G401.6 (cell line): ENCODE measurements around the gene HOXC11.
A peak's percentile ranks its signal among the peaks of the same experiment; 100 is the strongest.

Experiments used
- FAIRE-seq: peaks from 2 replicates; lab custom pipeline; 2012; peaks lifted over from hg19 to GRCh38; lab: Jason Lieb, UNC

The HOXC11 gene

DNA sequence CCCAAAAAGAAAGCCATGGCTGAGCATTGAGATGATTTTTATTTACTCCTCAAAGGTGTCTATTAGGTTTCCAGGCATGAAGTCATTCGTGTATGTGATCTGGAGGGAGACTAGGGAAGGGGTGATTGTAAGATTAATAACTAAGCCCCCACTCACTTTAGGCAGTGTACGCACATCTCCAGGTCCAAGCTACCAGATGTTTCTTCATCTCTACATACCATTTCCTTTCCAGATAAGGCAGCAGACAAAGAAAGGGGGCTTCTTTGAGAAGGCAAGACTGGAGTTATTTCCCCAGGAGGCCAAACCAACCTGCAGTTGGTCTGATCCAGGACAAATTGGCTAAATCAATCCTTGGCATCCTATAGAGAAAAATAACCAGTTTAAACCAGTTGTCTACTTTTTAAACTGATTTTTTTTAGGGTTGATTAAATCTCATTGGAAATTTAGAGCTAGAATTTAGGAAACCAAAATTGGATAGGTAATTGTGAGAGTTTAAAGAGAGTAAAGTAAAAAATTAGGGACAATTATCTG is 30.4 kb upstream of the HOXC11 start:
- peak; percentile 84 for FAIRE-seq

DNA sequence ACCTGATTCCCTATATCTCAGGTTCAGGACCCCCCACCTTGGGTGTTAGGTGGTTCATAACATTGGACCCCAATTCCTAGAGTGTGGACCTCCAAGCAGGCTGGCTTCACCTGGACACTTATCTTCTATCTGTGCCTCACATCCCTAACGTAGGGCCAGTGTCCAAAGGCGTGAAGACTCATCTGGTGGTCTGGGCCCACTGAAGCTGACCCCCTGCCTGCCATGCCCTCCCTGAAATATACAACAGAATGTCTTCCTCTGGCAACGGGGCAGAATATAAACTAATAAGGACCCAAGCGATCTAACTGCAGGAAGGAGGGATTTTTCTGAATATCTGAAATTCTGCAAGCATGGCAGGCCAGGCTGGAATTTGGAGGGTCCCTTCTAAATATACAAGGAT is 28.7 kb upstream of the HOXC11 start:
- no peak for FAIRE-seq

DNA sequence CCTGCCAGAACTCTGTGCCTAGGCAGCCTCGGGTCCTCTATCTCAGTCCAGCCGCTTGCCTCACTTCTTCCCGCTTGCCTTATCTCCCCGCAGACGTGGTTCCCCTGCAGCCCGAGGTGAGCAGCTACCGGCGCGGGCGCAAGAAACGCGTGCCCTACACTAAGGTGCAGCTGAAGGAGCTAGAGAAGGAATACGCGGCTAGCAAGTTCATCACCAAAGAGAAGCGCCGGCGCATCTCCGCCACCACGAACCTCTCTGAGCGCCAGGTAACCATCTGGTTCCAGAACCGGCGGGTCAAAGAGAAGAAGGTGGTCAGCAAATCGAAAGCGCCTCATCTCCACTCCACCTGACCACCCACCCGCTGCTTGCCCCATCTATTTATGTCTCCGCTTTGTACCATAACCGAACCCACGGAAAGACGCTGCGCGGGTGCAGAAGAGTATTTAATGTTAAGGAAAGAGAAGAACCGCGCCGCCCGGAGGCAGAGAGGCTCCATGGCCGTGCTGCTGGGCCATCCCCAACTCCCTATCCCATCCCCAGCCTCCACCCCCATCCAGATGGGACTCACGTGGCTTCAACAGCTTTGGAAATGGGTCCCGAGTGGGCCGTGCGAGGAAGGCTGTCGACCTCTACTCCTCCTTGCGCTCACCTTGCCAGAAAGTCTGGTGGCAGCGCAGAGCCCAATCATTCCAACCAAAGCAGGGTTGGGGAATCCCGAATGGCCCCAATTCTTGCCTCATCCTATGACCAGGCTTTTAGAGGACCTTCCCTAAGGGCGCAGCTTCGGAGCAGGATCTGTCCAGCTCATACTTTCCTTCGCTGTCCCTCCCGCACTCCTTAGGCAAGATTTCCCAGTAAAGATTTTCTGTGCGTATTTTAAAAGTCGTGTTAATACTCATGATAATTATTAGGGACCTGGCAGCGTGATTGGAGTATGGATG is 27.7 kb upstream of the HOXC11 start:
- FAIRE-seq = no peak

DNA sequence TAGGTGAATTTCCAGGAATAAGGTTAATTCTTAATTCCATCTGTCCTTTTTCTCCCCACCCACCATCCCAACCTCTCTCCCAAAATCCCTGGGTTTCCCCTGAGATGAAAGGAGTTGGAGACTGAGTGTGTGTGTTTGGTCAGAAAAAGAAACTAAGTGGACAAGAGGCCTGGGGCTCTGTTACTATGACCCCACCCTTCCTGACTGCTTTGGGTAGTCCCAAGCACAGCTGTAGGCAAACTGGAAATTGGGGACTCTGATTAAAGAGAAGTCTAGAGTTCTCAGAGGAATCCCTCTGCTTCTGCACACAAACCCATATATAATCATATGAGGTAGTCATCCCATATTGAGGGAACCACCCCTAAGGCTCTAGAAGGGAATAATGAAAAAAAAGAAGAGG is 25.2 kb upstream of the HOXC11 start:
- no peak for FAIRE-seq

DNA sequence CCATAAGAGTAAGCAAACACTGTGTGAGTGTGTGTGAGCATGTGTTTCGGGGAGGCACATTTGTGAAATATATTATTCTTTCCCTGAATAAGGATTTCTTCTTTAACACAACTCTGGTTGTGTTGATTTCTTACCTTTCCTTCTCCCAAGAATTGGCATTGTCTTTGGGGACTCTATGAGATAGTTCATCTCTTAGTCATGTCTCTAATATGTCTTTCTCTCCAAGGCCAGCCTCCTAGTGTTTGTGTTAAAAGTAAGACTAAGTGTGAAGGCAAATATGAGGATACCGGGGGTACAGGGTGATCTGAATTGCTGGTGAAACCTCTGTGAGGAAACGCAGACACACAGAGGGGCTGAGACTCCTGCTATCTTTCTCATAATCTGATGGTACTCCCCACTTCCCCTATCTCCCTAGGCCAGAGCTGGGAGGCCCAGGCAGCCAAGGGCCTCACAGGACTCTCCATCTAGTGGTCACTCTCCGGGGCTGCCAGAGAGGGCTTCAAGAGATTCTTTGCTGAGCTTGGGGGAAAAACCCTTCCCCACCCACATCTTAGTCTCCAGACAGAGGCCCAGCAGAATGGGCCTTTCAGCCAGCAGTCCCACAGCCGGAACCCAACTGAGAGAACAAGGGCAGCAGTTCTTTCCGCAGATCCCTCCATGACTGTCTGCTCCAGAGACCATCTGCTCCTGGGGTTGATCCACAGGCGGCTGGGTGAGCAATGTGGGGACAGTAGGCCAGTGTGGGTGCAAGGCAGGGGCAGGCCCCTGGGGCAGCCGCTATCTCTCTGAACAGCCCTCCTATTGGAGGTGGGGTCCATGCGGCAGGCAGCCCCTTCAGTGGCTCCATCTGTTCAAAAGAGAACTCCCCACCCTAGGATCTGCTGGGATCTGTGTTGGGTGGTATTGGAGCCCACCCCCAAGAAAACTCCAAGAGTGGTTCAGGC is 24.0 kb upstream of the HOXC11 start:
- FAIRE-seq = peak; percentile 11

DNA sequence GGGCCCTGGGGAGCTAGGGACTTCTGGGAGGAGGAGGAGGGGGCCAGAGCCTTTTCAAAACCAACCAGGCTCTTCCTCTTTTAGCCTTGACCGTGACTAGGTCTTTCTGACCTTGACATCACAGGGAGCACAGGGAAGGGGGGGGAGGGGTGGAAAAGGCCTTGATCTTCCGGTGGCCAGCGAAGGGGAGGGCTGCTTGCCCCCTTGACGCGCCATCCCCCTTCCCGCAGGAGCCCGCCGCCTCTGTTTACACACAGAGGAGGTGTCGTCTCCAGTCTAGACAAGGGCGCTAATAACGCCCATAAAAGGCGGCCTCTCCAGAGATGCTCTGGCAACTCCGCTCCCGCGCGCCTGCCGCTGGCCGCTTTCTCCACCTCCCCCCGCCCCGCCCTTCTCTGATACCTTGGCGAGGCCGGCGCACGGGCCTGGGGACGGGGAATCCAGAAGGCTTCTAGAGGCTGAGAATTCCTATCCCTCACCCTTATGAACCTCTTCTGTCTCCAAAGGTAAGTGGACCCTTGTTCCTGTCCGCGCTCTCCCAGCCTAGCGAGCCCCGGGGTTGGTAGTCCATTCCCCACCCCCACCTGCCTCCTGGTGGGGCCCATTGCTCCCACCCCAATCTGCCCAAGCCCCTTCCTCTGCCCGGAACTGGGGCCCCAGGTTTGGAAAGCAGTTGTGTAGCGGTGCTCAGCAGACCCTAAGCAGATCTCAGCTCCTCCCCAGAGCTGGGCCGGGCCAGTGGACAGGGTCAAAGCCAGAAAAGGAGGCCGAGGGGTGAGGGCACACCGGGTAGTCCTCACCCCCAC is 23.1 kb upstream of the HOXC11 start:
- no peak for FAIRE-seq

DNA sequence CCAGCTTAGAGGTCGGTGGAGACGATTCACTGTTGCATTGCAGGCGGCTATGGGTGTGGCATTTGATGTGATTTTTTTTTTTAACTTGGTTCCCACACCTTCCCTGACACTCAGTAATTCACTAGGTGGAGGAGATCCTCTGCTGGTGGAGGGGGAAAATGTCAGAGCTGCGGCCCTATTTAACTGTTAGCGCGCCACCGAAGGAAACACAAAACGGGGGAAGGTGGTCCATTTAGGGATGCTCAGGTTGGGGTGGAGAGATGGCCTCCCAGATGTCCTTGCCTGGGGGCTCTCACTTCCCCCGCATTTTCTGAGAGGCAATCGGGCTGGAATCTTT is 22.5 kb upstream of the HOXC11 start:
- FAIRE-seq = no peak

DNA sequence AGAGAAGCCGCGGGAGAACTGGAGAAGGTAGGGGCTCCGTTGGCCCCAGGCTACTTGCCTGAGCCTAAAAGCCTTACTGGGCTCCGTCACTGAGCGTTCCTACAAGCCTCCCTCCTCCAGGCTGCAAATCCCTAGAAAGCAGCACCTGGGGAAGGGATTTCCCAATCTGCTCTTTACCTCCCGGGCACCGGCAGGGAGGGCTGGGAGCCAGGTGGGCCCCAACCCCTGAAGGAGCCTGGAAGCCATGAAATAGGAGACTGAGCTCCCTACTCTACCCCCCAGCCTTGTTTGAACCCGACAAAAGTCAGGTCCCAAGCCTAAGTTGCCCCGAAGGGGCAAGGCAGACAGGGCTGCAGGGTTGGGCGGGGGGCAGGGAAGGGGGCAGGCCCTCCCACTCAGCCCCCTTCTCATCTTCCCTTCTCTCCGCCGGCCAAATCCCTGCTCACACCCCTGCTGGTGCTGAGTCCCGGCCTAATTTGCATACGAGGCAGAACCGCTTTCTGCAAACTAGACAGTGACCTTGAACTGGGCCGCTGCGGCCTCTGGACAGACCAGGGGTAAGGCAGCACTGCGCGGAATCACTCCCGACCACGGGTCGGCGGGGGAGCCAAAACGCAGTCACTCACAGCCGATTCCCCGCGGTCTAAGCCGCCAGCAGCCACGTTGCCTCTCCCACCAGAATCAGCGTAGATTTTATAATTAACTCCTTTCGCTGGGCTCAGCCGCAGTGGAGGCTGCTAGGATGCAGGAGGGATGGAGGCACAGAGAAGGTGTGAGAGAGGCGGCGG is 21.9 kb upstream of the HOXC11 start:
- no peak for FAIRE-seq

DNA sequence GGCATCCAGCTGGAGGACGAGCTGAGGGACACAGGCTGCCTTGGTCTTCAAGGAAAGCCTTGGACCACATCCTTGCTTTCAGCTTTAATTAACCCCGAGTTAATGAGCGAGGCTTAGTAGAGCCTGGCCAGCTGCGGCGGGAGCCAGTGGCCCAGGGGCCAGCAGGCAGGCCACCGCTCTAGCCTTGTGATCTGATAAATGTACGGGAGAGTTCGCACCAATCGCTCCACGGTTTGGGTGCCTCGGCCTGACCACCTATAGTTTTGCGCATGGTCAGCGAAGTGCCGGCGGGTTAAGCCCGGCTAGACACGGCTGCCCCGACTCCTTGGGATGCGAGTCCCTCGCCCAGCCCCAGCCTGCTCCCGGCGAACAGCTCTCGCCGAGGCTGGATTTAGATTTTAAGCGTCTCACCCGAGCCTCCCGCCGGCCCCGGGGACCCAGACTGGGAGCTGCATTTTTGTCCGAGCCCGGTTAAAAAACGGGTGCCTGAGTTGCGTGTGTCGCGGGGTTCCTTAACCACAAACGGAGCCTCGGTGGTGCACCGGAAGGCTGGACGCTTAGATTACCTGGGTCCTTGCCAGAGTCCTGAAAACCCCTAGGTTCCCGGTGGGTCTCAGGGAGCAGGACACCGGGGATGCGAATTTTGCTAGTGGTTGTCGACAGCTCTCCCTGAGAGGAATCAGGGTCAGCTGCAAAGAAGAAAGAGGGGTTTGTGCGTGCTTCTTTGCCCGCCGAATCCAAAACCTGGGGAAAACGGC is 21.2 kb upstream of the HOXC11 start:
- no peak for FAIRE-seq

DNA sequence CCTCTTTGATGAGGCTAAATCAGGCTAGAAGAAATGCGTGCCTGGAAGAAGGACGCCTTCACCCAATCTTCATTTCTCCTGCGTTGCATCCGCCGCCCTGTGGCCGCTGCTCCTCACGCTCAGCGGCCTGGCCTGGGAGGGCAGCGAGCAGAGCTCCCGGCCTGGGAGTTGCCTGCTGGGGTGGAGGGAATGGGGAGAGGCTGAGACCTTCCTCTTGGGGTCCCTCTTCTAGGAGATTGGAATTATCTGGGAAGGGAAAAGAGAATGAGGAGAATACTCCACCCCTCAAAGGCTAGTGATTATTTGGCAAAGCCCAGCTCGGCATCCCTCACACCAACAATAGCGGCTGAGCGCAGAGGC is 20.6 kb upstream of the HOXC11 start:
- no peak for FAIRE-seq

DNA sequence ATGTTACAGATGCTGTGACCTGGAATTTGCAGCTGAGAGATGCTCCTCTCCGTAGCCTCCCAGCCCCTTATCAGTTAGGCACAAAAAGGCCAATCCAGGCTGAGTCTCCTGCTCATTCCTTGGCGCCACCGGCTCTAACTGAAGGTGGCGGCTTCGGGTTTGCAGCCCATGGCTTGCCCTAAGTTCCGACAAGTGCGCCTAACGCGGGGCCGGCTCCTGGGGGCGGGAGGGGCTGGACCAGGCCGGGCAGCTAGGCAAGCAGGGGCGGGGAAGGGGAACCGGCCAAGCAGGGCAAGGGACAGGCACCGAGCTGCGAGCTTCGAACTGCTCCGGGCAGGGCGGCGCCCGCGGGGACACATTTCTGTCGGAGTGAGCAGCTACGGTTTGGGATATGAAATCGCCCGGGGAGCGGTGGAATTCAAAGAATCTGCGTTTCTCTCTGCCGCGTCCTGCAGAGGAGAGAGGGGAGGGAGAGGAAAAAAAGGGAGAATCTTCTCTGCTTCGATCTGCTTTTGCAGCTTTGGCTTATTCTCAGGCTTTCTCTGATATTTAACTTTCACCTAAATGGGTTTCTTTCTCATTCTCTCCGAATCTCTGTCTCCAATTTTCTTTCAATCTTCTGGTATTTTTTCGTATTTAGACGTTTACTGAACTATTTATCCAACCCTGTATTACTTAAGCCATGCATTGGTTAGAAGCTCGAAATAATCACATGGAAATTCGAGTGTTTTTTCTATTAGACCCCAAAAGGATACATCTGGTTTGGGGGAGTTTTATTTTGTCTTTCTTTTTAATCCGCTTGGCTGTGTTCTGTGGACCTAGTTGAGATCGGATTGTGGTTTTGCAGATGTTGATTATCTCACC is 19.8 kb upstream of the HOXC11 start:
- peak; percentile 70 for FAIRE-seq

DNA sequence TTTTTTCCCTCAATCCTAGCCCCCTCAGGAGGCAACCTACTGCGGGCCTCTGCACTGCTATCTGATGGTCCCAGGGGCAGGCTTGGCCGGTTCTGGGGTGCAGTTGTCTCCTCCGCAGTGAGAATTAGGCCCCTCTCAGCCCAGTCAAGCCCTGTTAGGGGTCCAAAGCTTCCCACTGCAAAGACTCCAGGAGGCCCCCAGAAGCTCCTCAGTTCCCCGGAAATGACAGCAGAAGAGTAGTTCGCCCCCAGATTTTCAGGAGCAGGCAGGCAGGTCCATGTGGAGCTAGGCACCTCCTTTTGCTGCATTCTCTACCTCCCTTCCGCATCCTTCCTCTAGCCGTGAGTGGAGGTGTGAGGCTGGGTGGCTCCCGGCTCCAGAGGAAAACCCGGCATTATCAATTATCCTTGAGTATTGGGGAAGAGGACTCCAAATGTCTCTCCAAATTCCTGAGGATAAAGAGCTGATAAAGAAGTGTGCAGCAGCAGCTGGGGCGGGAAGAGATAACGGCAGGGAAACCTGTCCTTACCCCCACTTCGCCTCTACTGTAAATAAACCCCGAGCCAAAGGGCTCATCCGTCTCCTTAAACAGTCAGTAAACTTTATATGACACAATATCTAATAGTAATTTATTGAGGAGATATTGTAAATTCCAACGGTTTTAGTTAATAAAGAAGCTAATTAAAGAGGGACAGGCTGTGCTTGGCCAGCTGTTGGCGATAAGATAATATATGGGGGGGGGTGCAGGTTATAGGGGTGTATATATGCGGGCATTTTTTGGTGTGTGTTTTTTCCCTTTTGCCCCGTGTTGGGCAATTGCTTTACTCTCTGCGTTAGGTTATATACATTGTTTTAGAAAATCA is 18.9 kb upstream of the HOXC11 start:
- no peak for FAIRE-seq

DNA sequence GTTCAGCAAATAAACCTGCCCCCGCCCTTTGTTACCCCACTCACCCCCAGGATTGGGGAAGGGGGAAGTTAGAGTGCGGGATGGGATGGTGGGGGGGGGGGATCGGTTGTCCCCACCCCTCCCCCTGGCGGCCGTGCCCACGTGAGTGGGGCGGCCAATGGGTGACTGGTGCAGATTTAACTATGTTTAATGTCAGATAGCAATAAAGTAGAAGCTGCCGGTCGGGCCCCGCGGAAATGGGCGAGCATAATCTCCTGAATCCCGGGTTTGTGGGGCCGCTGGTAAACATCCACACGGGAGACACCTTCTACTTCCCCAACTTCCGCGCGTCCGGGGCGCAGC is 18.3 kb upstream of the HOXC11 start, which contains the start of gene HOXC12:
HOXC12 (plus strand) TSS at position 210 of the 342 bp plus-strand sequence; CDS start at position 237, 27 bp downstream.
- FAIRE-seq = no peak

DNA sequence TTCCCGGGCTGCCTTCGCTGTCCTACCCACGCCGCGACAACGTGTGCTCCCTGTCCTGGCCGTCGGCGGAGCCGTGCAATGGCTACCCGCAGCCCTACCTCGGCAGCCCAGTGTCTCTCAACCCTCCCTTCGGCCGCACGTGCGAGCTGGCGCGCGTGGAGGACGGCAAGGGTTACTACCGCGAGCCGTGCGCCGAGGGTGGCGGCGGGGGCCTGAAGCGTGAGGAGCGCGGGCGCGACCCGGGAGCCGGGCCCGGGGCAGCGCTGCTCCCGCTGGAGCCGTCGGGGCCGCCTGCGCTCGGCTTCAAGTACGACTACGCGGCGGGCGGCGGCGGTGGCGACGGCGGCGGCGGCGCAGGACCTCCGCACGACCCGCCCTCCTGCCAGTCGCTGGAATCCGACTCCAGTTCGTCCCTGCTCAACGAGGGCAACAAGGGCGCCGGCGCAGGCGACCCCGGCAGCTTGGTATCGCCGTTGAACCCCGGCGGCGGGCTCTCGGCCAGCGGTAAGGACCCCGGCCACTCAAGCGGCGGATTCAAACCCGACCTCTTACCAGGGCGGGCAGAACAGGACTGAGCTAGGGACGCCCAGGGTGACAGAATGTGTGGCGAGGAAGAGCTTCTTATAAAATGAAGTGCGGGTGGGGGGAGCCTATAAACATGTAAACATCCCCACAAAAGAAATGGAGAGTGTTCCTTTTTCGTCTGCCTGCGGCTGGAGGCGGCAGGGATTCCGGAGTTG is 17.7 kb upstream of the HOXC11 start:
- FAIRE-seq = no peak

DNA sequence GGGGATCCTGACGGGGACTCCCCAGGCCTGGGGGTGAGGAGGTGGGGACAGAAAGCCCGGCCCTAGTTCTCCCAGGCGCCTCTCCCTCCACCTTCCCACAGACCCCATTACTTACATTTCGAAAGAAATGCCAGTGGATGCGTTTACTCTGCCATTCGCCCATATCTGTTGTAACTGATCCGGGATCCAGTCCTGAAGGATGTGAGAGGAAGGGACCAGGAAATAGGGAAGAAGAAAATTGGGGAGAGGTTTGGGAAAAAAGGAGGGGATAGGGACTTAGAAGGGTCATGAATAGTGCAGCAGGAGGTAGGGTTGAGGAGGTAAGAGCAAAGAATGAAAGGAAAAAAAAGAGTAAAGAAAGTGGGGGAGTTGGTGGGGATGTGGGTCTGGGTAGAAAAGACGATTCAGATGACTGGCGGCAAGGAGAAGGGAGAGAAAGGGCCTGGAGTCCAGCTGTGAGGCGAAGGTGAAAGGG is 17.1 kb upstream of the HOXC11 start:
- FAIRE-seq = no peak

DNA sequence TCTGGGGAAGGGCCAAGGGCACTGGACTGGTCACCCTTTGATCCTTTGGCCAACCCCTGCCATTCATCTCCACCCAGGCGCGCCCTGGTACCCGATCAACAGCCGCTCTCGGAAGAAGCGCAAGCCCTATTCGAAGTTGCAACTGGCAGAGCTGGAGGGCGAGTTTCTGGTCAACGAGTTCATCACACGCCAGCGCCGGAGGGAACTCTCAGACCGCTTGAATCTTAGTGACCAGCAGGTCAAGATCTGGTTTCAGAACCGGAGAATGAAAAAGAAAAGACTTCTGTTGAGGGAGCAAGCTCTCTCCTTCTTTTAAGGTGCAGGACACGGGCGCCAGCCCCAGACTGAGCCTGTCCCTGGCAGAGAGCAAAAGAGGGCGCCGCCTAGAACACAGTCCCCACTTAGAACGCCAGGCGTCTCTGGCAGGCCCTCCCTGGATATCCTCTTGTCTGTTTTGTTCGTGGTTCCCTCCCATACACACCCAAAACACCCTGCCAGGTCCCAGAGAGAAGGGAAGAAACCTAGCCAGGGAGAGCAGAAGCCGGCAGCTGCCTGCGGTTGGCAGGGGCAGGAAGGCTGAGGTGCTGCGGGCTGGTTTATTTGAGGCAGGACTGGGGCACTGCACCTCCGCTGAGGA is 16.6 kb upstream of the HOXC11 start:
- FAIRE-seq = no peak

DNA sequence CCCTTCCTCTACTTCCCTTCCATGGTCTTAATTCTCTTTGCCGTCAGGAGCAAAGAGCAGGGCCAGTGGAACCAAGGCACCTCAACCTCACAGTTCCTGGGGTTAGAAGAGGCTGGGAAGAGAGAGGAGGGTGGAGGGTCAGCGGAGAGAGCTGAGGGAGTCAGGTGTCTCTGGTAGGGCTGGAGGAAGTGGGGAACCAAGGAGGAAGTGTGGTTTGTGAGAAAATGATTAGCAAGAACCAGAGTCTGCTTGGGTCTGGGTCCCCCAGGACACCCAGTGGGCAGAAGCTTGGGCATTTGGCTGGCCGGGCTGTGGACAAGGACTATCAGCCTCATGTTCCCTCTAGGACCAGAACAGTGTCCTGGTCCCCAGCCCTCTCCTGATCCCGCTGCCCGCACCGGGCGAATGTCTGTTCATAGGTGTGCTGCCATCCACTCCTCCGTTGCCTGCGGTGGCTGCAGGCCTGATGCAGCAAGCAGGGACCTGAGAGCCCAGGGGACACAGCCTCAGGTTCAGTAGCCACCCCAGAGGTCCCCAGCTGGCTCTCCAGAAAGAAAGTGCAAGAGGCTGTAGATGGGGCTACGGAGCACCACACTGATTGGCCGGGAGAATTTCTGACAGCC is 15.9 kb upstream of the HOXC11 start:
- no peak for FAIRE-seq
